ENCODE measurements around the gene ADAMTS8.

The ADAMTS8 gene

GRCh38 chr11:130439876-130440275 is 11.5 kb upstream of the ADAMTS8 start:
- in situ Hi-C loops (cut with MboI; ENCODE audit: low sequenced_read_pairs) = loop anchor here (10.0 kb wide), 1 partner anchor 425 kb away; no protein-coding TSS in a partner anchor

- in situ Hi-C loops (cut with MboI; ENCODE audit: low sequenced_read_pairs) = loop anchor here (10.0 kb wide), 1 partner anchor 426 kb away; no protein-coding TSS in a partner anchor
Measured at GRCh38 chr11:130439160-130439519, 10.7 kb upstream of the ADAMTS8 start.

- in situ Hi-C loops (cut with MboI; ENCODE audit: low sequenced_read_pairs) = loop anchor here (10.0 kb wide), 1 partner anchor 426 kb away; no protein-coding TSS in a partner anchor
Measured at GRCh38 chr11:130438401-130439159, 10.2 kb upstream of the ADAMTS8 start.

- in situ Hi-C loops (cut with MboI; ENCODE audit: low sequenced_read_pairs) = loop anchor here (10.0 kb wide), 1 partner anchor 427 kb away; no protein-coding TSS in a partner anchor
Measured at GRCh38 chr11:130437848-130438247, 9.4 kb upstream of the ADAMTS8 start.

GRCh38 chr11:130436171-130436570 is 7.8 kb upstream of the ADAMTS8 start:
- in situ Hi-C loops (cut with MboI; ENCODE audit: low sequenced_read_pairs) = loop anchor here (10.0 kb wide), 1 partner anchor 429 kb away; no protein-coding TSS in a partner anchor

GRCh38 chr11:130435671-130436070 is 7.3 kb upstream of the ADAMTS8 start:
- in situ Hi-C loops (cut with MboI; ENCODE audit: low sequenced_read_pairs) = loop anchor here (10.0 kb wide), 1 partner anchor 429 kb away; no protein-coding TSS in a partner anchor

- in situ Hi-C loops (cut with MboI; ENCODE audit: low sequenced_read_pairs) = loop anchor here (10.0 kb wide), 1 partner anchor 430 kb away; no protein-coding TSS in a partner anchor
Measured at GRCh38 chr11:130434521-130435223, 6.3 kb upstream of the ADAMTS8 start.

GRCh38 chr11:130433357-130433756 is 4.9 kb upstream of the ADAMTS8 start:
- in situ Hi-C loops (cut with MboI; ENCODE audit: low sequenced_read_pairs) = loop anchor here (10.0 kb wide), 1 partner anchor 431 kb away; no protein-coding TSS in a partner anchor

GRCh38 chr11:130431801-130432200 is 3.4 kb upstream of the ADAMTS8 start:
- in situ Hi-C loops (cut with MboI; ENCODE audit: low sequenced_read_pairs) = loop anchor here (10.0 kb wide), 1 partner anchor 433 kb away; no protein-coding TSS in a partner anchor

GRCh38 chr11:130431331-130431773 is 2.9 kb upstream of the ADAMTS8 start:
- in situ Hi-C loops (cut with MboI; ENCODE audit: low sequenced_read_pairs) = loop anchor here (10.0 kb wide), 1 partner anchor 433 kb away; no protein-coding TSS in a partner anchor

- in situ Hi-C loops (cut with MboI; ENCODE audit: low sequenced_read_pairs) = loop anchor here (10.0 kb wide), 1 partner anchor 435 kb away; no protein-coding TSS in a partner anchor
Measured at GRCh38 chr11:130429983-130430382, 1.6 kb upstream of the ADAMTS8 start.

GRCh38 chr11:130429120-130429681 is 792 bp upstream of the ADAMTS8 start:
- in situ Hi-C loops (cut with MboI; ENCODE audit: low sequenced_read_pairs) = no loop called here

- in situ Hi-C loops (cut with MboI; ENCODE audit: low sequenced_read_pairs) = no loop called here
Measured at GRCh38 chr11:130427581-130428315, 661 bp downstream of the ADAMTS8 start.

- in situ Hi-C loops (cut with MboI; ENCODE audit: low sequenced_read_pairs) = no loop called here
Measured at GRCh38 chr11:130426837-130427341, 1.5 kb downstream of the ADAMTS8 start.

- in situ Hi-C loops (cut with MboI; ENCODE audit: low sequenced_read_pairs) = no loop called here
Measured at GRCh38 chr11:130426223-130426836, 2.1 kb downstream of the ADAMTS8 start.

- in situ Hi-C loops (cut with MboI; ENCODE audit: low sequenced_read_pairs) = no loop called here
Measured at GRCh38 chr11:130425156-130425555, 3.3 kb downstream of the ADAMTS8 start.

GRCh38 chr11:130424613-130425140 is 3.7 kb downstream of the ADAMTS8 start:
- in situ Hi-C loops (cut with MboI; ENCODE audit: low sequenced_read_pairs) = loop anchor here (25.0 kb wide), 1 partner anchor 212 kb away; no protein-coding TSS in a partner anchor

- in situ Hi-C loops (cut with MboI; ENCODE audit: low sequenced_read_pairs) = loop anchor here (25.0 kb wide), 1 partner anchor 211 kb away; no protein-coding TSS in a partner anchor
Measured at GRCh38 chr11:130423541-130424142, 4.8 kb downstream of the ADAMTS8 start.

Measured in HL-60/S4 treated with retinoic acid at 250 ng/mL for 4 days and 3 days (cell line).